ENCODE results near the gene NPRL2.

The NPRL2 gene

GRCh38 chr3:50302095-50303012 is 48.2 kb downstream of the NPRL2 start:
- H3K27ac ChIP-seq: peak overlapping the region; percentile 38; the same call in 1 of the 2 replicates
- TF ChIP-seq, protein P1, sequence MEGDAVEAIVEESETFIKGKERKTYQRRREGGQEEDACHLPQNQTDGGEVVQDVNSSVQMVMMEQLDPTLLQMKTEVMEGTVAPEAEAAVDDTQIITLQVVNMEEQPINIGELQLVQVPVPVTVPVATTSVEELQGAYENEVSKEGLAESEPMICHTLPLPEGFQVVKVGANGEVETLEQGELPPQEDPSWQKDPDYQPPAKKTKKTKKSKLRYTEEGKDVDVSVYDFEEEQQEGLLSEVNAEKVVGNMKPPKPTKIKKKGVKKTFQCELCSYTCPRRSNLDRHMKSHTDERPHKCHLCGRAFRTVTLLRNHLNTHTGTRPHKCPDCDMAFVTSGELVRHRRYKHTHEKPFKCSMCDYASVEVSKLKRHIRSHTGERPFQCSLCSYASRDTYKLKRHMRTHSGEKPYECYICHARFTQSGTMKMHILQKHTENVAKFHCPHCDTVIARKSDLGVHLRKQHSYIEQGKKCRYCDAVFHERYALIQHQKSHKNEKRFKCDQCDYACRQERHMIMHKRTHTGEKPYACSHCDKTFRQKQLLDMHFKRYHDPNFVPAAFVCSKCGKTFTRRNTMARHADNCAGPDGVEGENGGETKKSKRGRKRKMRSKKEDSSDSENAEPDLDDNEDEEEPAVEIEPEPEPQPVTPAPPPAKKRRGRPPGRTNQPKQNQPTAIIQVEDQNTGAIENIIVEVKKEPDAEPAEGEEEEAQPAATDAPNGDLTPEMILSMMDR (IDR thresholded peaks at IDR 0.05): no peak
- no peak for TF ChIP-seq ZFX (IDR thresholded peaks at IDR 0.05; ENCODE audit: borderline replicate concordance)

DNA sequence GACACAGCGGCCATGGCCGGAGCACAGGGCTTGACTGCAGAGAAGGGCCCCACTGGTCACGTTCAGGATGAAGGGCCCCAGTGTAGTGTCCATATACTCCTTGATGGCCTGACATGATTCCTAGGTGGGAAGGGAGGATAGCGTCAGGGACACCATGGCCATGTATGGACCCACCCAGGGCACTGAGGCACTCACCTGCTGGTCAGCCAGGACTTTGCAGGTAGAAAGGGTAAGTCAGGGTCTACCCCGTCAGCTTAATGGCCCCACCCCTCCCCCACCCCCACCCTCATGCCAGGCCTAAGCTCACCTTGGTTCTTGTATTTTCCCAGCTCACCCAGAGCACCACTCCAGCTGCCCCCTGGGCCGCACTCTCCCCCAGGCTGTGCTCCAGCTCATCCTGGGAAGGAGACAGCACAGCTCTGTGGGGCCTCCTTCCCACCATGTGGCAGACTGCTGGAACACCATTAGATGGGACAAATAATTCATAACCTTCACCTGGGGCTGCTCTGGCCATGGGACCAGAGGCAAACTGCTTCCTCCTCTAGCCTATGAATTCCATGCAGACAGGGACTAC is 49.8 kb downstream of the NPRL2 start:
- H3K27ac ChIP-seq: peak overlapping the region; percentile 96
- TF ChIP-seq, protein P1 (IDR thresholded peaks at IDR 0.05): no peak
- TF ChIP-seq ZFX (IDR thresholded peaks at IDR 0.05; ENCODE audit: borderline replicate concordance): no peak

DNA sequence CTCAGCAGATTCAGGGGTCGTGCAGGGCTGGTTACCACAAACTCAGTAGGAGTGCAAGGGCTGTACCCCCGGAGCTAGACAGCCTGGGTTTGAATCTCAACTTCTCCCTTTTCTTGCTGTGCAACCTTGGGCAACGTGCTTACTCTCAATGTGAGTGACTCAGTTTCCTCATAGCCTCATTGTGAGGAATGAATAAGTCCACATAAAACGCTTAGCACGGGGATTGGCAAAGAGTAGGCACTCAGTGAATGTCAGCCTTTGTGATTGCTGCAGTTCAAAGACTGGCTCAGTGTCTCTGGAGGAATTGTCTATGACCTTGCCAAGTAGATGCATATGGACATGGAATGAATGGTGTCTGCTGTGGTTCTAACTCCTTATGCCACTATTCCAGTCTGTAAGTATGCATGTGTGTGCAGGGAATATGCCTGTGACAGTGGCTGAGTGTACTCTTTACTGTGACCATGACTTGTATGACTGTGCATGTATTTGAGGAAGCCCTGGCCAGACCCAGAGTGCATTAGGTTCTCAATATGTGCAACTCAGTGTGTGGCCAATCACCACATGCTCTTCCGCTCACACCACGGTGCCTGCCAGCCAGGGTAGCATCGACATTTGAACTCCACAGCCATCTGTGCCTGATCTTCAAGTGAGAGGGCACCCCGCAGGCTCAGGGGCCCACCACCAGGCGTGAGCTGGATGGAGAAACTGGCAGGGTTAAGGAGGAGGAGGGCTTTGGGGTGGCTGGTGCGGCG is 50.5 kb downstream of the NPRL2 start:
- TF ChIP-seq, protein P1 (IDR thresholded peaks at IDR 0.05): no peak
- TF ChIP-seq ZFX (IDR thresholded peaks at IDR 0.05; ENCODE audit: borderline replicate concordance): no peak
- peak overlapping the region; percentile 96 for H3K27ac ChIP-seq

- peak overlapping the region; percentile 96 for H3K27ac ChIP-seq
- TF ChIP-seq, protein P1 (IDR thresholded peaks at IDR 0.05): no peak
- TF ChIP-seq ZFX (IDR thresholded peaks at IDR 0.05; ENCODE audit: borderline replicate concordance): no peak
Measured at GRCh38 chr3:50299638-50299928, 51.0 kb downstream of the NPRL2 start.

DNA sequence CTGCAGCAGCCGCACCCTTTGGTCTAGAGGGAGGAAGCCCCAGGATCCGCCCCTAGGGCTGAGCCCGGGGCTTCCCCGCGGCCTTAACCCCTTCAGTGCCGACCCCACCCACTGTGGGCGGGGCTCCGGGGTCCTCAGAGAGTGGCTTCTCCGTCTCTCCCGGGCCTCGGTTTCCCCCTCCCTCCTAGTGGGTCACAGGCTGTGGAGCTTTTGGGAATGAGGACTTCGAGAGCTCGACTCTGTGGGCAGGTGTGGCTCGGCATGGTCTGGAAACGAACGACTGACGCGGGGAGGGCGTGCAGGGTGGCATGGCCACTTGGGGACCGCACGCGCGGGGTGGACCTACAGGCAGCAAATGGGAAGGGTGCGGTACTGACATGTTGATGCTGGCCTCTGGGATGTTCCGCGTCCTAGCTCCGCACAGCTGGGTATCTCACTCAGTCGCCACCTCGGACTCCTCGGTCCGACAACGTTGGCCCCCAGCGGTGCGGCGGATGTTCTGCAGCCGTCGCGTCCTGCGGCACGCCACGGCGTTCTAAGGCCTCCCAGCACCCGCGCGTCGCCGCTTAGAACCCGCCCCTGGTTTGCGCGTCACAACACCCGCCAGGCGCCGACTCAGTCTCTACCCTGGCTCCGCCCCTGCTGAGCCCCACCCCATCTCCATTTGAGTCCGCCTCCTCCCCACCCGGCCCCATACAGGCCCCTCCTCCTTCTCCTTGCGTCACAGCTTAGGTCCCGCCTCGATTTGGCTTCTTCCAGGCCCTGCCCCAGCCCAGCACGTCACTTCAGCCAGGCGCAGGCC is 51.5 kb downstream of the NPRL2 start, which contains the start of the genes HYAL3 and NAA80:
HYAL3 (minus strand) TSS at position 570 of the 802 bp plus-strand sequence. CDS start 3,803 bp downstream, outside the sequence.
NAA80 (minus strand) TSS at position 570 of the 802 bp plus-strand sequence. CDS start 1,942 bp downstream, outside the sequence.
- H3K27ac ChIP-seq: peak within 1 kb of the TSS; percentile 96
- TF ChIP-seq, protein P1 (IDR thresholded peaks at IDR 0.05): peak; percentile 58
- no peak for TF ChIP-seq ZFX (IDR thresholded peaks at IDR 0.05; ENCODE audit: borderline replicate concordance)

DNA sequence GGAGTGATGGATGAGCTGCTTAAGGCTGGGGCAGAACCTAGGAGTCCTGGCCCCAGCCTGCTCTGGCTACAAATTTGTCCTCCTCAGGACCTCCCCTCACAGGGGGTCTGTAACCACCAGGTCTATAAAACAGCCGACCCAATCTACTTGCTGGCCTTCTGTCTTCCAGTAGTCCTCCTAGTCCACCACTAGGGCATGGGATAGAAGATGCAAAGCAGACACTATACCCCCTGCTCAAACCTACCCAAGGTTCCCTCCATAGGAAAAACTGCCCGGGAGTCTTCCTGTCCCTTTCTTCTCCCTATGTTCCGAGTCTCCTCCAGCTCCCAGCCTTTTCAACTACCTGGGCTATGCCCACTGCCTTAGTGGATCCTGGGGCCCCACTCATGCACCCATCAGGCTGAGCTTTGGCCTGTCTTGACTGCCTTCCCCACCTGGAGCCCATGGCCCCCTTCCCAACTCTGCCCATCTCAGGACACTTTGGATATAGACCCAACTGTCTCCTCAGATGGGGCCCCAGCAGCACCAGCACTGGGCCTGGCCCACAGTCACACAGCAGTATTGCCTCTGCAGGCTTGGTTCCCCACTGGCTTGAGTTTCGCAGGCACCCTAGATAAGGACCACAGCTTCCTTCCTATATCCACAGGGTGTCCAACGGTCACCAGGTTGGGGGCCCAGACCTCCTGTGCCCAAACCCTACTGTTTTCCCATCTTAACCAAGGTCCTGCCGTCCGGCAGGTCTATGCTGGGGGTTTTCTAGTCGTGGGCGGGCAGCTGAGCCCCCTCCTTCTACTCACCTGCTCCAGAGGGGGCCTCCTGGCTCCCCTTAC is 52.5 kb downstream of the NPRL2 start:
- TF ChIP-seq, protein P1 (IDR thresholded peaks at IDR 0.05): no peak
- no peak for TF ChIP-seq ZFX (IDR thresholded peaks at IDR 0.05; ENCODE audit: borderline replicate concordance)
- peak overlapping the region; percentile 96 for H3K27ac ChIP-seq

Measured in 22Rv1 (cell line).